Panc1 (cell line): ENCODE data around the gene LONP2.

Experiments
- POLR2AphosphoS5 ChIP-seq: IDR thresholded peaks from 2 replicates; pipeline ENCODE4 v1.6.1; 2012; ENCODE audit warnings: mild to moderate bottlenecking, low read depth, low read length, moderate library complexity
- TF ChIP-seq, protein P1 (sequence below): fragments of 450-650 bp; IDR thresholded peaks from 2 replicates; pipeline ENCODE4 v1.5.1; 2017; ENCODE audit warnings: mild to moderate bottlenecking
- TF ChIP-seq, protein P2 (sequence below), 2 experiments: IDR thresholded peaks; 2 replicates each; pipeline ENCODE4 v1.6.1; 2011 to 2012; ENCODE audit warnings: low read depth in 2 of 2, control low read depth in 1 of 2, low read length in 1 of 2, mild to moderate bottlenecking in 1 of 2, moderate library complexity in 1 of 2; ENCODE audit not compliant: insufficient read depth in 1 of 2

DNA sequence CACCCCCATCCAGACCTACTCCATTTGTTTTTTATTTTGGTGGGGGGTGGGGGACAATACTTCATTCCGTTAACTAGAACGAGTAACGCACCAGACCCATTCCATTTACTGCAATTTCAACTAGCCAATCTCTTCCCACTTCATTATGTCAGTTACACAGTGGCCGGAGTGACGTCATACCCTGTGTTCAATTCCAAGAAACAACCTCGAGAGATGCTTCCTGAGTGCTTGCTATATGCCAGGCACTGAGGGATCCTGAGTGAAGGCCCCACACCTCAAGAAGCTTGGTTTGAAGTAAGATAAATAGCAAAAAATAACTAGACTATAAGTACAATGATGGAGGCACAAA lies 150.2 kb downstream of the LONP2 start:
- TF ChIP-seq, protein P1, sequence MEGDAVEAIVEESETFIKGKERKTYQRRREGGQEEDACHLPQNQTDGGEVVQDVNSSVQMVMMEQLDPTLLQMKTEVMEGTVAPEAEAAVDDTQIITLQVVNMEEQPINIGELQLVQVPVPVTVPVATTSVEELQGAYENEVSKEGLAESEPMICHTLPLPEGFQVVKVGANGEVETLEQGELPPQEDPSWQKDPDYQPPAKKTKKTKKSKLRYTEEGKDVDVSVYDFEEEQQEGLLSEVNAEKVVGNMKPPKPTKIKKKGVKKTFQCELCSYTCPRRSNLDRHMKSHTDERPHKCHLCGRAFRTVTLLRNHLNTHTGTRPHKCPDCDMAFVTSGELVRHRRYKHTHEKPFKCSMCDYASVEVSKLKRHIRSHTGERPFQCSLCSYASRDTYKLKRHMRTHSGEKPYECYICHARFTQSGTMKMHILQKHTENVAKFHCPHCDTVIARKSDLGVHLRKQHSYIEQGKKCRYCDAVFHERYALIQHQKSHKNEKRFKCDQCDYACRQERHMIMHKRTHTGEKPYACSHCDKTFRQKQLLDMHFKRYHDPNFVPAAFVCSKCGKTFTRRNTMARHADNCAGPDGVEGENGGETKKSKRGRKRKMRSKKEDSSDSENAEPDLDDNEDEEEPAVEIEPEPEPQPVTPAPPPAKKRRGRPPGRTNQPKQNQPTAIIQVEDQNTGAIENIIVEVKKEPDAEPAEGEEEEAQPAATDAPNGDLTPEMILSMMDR: no peak
- TF ChIP-seq POLR2AphosphoS5: no peak
- TF ChIP-seq, protein P2, sequence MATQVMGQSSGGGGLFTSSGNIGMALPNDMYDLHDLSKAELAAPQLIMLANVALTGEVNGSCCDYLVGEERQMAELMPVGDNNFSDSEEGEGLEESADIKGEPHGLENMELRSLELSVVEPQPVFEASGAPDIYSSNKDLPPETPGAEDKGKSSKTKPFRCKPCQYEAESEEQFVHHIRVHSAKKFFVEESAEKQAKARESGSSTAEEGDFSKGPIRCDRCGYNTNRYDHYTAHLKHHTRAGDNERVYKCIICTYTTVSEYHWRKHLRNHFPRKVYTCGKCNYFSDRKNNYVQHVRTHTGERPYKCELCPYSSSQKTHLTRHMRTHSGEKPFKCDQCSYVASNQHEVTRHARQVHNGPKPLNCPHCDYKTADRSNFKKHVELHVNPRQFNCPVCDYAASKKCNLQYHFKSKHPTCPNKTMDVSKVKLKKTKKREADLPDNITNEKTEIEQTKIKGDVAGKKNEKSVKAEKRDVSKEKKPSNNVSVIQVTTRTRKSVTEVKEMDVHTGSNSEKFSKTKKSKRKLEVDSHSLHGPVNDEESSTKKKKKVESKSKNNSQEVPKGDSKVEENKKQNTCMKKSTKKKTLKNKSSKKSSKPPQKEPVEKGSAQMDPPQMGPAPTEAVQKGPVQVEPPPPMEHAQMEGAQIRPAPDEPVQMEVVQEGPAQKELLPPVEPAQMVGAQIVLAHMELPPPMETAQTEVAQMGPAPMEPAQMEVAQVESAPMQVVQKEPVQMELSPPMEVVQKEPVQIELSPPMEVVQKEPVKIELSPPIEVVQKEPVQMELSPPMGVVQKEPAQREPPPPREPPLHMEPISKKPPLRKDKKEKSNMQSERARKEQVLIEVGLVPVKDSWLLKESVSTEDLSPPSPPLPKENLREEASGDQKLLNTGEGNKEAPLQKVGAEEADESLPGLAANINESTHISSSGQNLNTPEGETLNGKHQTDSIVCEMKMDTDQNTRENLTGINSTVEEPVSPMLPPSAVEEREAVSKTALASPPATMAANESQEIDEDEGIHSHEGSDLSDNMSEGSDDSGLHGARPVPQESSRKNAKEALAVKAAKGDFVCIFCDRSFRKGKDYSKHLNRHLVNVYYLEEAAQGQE (IDR thresholded peaks at IDR 0.05; ENCODE audit: insufficient read depth in 1 of 2, low read depth in 2 of 2, low read length in 1 of 2): no peak
